Fibroblast of peridontal ligament (primary cell): ENCODE data around the gene ARFGAP3.
"Not testable (repeated sequence)": the region's sequence is repeated elsewhere in the genome, so short reads cannot be mapped to it uniquely, and the experiment has no call there.

ENCODE experiments used
- DNase-seq: peaks from one replicate; pipeline ENCODE4 v3.0.0-alpha.2; 2010; ENCODE audit errors: extremely low read depth

The ARFGAP3 gene

DNA sequence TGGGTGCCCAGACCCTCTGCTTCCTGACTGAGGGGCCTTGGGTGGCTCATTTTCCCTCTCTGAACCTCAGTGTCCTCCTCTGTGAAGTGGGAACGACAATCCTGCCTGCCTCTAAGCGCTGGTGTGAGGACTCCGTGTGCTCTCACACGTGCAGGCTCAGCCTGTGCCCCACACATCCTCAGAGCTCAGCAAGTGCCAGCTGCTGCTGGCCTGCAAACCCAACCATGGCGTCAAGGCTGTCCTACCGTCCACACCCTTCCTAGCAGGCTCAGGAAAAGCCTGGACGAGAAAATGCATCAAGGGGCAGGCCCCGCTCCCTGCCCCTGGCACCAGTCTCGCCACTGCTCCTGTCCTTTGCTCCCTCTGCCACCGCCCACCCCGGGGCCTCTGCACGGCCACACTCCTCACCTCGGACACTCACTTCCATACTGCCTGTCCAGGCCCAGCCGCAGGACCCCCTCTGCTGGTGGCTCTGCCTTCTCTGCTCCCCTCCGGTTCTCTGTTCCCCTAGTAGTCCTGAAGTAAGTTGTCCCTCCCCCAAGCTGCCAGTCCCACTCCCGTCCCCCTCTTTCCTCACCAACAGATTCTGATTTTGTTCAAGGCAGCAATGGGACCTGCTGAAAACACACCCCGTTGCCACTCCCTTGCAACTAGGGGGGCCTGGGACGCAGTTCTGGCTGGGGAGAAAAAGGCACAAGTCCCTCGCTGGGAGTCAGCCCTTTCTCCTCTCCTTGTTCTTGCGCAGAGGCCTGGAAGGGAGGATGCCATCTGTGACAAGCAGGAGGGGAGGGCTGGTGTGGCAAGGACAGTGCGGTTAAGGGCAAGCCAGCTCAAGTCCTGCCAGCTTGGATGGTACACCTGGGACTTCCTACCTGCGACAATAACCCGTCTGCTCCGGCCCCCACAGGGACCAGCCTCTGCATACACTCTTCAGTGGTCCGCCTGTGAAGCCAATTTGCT lies 62.2 kb downstream of the ARFGAP3 start:
- no peak for DNase-seq

GRCh38 chr22:42793848-42794405 lies 63.1 kb downstream of the ARFGAP3 start:
- DNase-seq = no peak

GRCh38 chr22:42792909-42793847 lies 63.9 kb downstream of the ARFGAP3 start:
- no peak for DNase-seq

GRCh38 chr22:42792453-42792908 lies 64.6 kb downstream of the ARFGAP3 start:
- no peak for DNase-seq

DNA sequence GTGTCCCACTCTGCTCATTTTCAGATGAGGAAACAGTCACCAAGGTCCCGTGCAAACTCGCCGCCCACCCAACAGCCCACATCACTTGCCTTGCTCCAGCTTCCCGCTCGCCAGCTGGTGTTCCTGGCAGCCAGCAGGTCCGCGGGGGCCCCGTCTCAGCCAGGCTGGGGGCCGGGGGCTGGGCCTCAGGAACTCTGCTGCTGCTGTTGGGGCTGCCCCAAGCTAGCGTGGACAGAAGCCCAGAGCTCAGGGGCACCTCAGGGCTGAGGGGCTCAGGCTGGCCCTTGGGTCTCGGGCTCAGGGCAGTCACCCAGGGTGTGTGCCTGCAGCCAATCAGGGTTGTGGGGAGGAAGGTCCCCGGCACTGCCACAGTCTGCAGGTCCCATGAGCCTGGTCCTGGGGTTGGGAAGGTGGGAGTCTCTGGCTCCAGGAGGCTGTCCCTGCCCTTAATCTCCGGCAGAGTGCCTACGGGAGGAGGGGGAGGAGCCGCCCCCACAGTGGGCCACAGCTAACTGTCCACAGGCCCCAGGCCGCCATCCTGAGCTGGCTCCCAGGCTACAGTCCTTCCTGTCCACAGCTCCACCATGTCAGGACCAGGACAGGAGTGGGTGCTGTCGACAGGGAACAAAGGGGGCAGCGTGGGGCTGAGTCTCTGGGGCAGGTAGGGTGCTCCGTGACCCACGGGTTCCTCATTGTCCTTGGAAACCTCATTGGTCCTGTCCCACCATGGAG lies 65.2 kb downstream of the ARFGAP3 start:
- no peak for DNase-seq

- no peak for DNase-seq
These were observed 68.6 kb downstream of the ARFGAP3 start for GRCh38 chr22:42788466-42788865.

DNA sequence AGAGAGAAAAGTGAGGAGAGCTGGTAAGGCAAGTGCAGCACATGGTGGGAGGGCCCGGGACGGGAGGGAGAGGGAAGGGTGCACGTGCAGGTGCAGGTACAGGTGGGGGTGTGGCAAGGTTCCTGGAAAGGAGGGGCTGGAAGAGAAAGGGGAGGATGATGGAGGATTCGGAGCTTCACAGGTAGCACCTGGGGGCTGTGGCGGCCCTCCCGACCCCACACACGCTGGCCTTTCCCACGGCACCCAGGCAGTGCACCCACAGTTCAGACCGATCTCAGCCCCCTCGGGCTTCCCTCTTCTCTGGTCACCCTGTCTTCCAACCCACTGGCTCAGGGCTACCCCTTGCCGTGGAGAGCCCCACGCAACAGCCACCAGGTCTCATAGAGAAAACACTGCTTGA lies 69.1 kb downstream of the ARFGAP3 start:
- DNase-seq = no peak

GRCh38 chr22:42787357-42787736 lies 69.7 kb downstream of the ARFGAP3 start:
- DNase-seq = no peak

GRCh38 chr22:42786606-42787356 lies 70.3 kb downstream of the ARFGAP3 start:
- no peak for DNase-seq

DNA sequence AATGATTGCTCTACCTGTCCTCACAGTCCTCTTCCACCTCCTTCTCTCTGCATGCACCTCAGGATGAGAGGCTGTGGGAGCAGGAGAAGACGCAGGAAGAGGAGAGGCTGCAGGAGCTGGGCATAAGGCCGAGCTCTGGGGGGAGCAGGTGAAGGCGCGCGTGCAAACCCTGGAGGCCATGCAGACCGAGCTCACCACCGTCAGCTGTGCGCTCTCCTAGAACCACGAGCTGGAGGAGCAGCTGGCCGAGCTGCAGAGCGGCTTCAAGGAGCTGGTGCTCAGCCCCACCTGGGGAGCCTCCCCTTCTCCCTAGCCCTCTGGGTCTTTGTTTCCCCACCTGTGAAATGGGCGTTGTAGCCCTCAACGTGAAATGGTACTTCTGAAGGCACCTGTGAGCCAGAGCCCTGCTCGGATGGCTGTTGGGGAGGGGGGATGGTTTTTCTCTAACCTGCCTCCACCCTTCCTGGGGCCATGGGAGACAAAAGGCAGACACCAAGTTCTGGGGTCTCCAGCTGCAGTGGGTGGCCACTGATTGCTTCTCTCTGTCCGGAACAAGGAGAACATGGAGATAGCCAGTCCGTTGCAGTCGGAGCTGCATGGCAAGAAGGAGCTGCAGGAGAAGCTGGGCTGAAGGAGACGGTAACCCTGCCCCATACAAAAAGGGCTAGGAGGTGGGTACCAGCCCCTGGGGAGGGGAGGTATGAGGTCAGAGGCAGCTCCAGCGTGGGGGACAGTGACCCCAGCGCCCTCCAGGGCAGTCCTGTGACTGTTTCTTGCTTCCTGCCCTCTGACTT lies 71.2 kb downstream of the ARFGAP3 start:
- no peak for DNase-seq

DNA sequence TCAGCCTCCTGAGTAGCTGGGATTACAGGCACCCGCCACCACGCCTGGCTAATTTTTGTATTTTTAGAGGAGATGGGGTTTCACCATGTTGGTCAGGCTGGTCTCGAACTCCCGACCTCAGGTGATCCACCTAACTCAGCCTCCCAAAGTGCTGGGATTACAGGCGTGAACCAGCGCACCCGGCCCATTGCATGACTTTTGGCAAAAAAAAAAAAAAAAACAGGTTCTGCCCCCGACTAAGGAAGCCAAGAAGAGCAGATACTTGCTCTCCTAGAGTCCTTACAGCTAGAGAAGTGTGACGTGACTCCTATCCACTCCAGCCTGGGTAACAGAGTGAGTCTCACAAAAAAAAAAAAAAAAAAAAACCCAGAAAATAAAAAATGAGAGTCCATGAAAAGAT lies 74.8 kb downstream of the ARFGAP3 start:
- DNase-seq = not testable (repeated sequence)

- peak; percentile 99 for DNase-seq
These were observed 77.0 kb downstream of the ARFGAP3 start for GRCh38 chr22:42780070-42780540.

- DNase-seq = no peak
These were observed 79.9 kb downstream of the ARFGAP3 start for GRCh38 chr22:42777126-42777525.

DNA sequence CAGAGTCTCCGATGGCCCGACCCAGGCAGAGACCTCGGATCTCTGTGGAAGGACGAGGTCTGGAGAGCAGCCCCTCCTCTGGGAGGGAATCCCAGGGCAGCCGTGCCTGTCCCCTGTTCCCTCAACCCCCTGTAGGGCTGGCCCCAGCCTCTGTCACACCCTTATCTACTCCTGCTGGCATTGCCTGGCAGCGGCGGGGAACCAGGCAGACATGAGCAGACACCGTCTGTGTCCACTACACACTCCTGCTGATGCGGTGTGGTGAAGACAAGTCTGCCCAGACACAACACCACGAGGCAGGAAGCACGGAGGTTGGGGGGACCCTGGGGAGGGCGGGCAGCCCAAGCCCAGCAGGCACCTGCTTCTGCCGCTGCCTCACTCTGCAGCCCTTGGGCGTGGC lies 83.9 kb downstream of the ARFGAP3 start:
- no peak for DNase-seq

GRCh38 chr22:42772647-42773046 lies 84.4 kb downstream of the ARFGAP3 start:
- no peak for DNase-seq

GRCh38 chr22:42770941-42771647 lies 86.0 kb downstream of the ARFGAP3 start:
- DNase-seq = no peak

DNA sequence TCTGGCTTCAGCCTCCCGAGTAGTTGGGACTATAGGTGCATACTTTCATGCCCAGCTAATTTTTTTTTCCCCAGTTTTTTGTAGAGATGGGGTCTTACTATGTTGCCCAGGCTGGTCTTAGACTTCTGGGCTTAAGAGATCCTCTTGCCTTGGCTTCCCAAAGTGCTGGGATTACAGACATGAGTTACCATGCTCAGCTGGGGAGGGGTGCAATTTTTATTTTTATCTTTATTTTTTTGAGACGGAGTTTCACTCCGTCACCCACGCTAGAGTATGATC lies 86.7 kb downstream of the ARFGAP3 start:
- no peak for DNase-seq

DNA sequence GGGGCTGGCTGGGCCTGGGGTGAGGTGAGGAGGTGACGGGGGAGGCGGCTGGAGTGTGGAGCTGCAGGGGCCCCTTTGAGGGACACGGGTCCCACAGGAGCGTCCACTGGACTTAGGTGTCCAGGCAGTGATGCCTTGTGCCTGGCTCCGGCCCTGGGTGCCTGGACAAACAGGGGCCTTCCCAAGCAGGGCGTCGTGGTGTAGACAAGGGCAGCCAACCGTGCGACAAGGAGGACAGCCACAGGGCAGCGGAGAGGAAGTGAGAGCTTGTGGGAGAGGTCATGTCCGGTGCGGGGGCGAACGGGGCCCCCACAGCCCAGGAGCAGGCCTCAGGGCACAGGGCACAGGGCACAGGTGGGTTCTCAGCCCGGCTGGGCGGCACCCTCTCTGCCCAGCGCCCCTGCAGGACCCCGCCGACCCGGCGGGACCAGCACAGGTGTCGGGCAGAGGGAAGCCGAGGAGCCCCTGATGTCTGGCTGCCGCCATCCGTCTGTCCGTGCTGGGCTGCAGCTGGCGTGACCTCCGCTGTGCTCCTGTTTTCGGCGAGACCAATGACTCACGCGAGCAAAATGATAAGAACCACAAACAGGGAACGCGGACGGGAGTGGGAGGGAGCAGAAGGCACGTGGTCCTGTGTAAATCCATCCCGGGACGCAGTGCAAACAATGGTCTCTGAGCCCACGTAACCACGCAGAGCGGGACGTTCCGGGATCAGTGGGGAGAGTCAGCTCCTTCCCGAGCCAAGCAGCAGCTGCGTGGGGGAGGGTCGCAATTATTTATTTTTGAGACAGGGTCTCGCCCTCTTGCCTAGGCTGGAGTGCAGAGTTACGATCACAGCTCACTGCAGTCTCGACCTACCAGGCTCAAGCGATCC lies 87.3 kb downstream of the ARFGAP3 start:
- peak; percentile 76 for DNase-seq
